ENCODE data around the gene CAPNS1. TPM values are rescaled to one million over a fixed set of nuclear protein-coding genes. Genes with fewer than 3 reads are reported as not detected.
A peak's percentile ranks its signal among the peaks of the same experiment; 100 is the strongest.

The CAPNS1 gene
- total and polyA plus RNA-seq, 3 donors from 2014 or later, result 147 to 957 (median 190) TPM

- Histone ChIP-seq H3K4me1 (peaks cover 15% of the 10 kb centered on the region), H3K36me3 (ENCODE audit: low read depth, missing control alignments) (no peaks in the 10 kb centered on the region)
- TF ChIP-seq POLR2A (IDR thresholded peaks at IDR 0.05) (no peak), CTCF (IDR thresholded peaks at IDR 0.05) (no peak)
These were observed 25.8 kb upstream of the CAPNS1 start for GRCh38 chr19:36113894-36114720.

GRCh38 chr19:36114721-36115452, 25.0 kb upstream of the CAPNS1 start, which contains the start of gene POLR2I:
POLR2I (minus strand) TSS chr19:36114875; CDS start chr19:36114856, 19 bp downstream.
- Histone ChIP-seq H3K4me3 (peak within 1 kb of the TSS; percentile 54 to 87), H3K27me3 (no peaks in the 10 kb centered on the region), H3K4me1 (peaks cover 15% of the 10 kb centered on the region), H3K36me3 (ENCODE audit: low read depth, missing control alignments) (no peaks in the 10 kb centered on the region), H3K9me3 (no peaks in the 10 kb centered on the region), H3K27ac (peak within 1 kb of the TSS; percentile 29 to 77)
- intact Hi-C loops (cut with DNase I; ENCODE audit: low total_unique reads), result no loop called here
- 0% methylated on average over 40 to 60 of the region's 60 CpGs for WGBS, 2 donors
- TF ChIP-seq CTCF (IDR thresholded peaks at IDR 0.05), result no peak
- DNase-seq, result peak; percentile 100

More at GRCh38 chr19:36113894-36114720, 25.8 kb upstream of the CAPNS1 start:
- Histone ChIP-seq H3K4me3 (peak overlapping the region; percentile 54 to 87), H3K27ac (peak overlapping the region; percentile 29 to 77), H3K27me3 (no peaks in the 10 kb centered on the region), H3K9me3 (no peaks in the 10 kb centered on the region)
- peak; percentile 32 for DNase-seq
- 4 to 5% methylated on average over 38 to 48 of the region's 48 CpGs for WGBS, 2 donors
- intact Hi-C loops (cut with DNase I; ENCODE audit: low total_unique reads), result no loop called here

- peak; percentile 18 for DNase-seq
- Histone ChIP-seq H3K27me3 (no peaks in the 10 kb centered on the region), H3K27ac (peak within 1 kb of the TSS; percentile 29 to 77), H3K4me3 (peak within 1 kb of the TSS; percentile 54 to 87), H3K4me1 (peaks cover 15% of the 10 kb centered on the region), H3K9me3 (no peaks in the 10 kb centered on the region), H3K36me3 (ENCODE audit: low read depth, missing control alignments) (no peaks in the 10 kb centered on the region)
- 3 to 5% methylated on average over 35 to 59 of the region's 59 CpGs for WGBS, 2 donors
- intact Hi-C loops (cut with DNase I; ENCODE audit: low total_unique reads), result no loop called here
- TF ChIP-seq POLR2A (IDR thresholded peaks at IDR 0.05) (no peak), CTCF (IDR thresholded peaks at IDR 0.05) (no peak)
These were observed 24.2 kb upstream of the CAPNS1 start, which contains the start of gene TBCB for GRCh38 chr19:36115453-36116343. TBCB (plus strand) TSS chr19:36115468; CDS start chr19:36115561, 93 bp downstream.

GRCh38 chr19:36116344-36116637, 23.6 kb upstream of the CAPNS1 start:
- 60 to 78% methylated on average over 1 of the region's 1 CpG for WGBS, 2 donors
- Histone ChIP-seq H3K36me3 (ENCODE audit: low read depth, missing control alignments) (no peaks in the 10 kb centered on the region), H3K4me1 (peaks cover 15% of the 10 kb centered on the region), H3K9me3 (no peaks in the 10 kb centered on the region), H3K4me3 (no peak overlapping the region), H3K27ac (peak overlapping the region in 1 of 2 donors; percentile 77), H3K27me3 (no peaks in the 10 kb centered on the region)
- DNase-seq, result no peak
- TF ChIP-seq CTCF (IDR thresholded peaks at IDR 0.05) (no peak), POLR2A (IDR thresholded peaks at IDR 0.05) (no peak)
- intact Hi-C loops (cut with DNase I; ENCODE audit: low total_unique reads), result no loop called here
